Retinal pigment epithelial cell (primary cell): Measurements from ENCODE around the gene SHKBP1.

Experiments used
- DNase-seq: peaks from one replicate; pipeline ENCODE4 v3.0.0-alpha.2; 2010; ENCODE audit warnings: low read depth
- H3K4me3 ChIP-seq: 2 replicates; pipeline ENCODE4 v1.5.1; 2011; ENCODE audit warnings: mild to moderate bottlenecking, low read length, control low read depth, moderate library complexity
- CTCF ChIP-seq: conservative IDR thresholded peaks from 2 replicates; pipeline ENCODE4 v1.5.1; 2011; ENCODE audit warnings: low read depth, low read length, control low read depth, inconsistent platforms

Gene SHKBP1

GRCh38 chr19:40578442-40578908, 1.8 kb downstream of the SHKBP1 start:
- no peak overlapping the region for H3K4me3 ChIP-seq
- no peak for DNase-seq
- TF ChIP-seq CTCF: no peak

- H3K4me3 ChIP-seq: no peak overlapping the region
- no peak for DNase-seq
- TF ChIP-seq CTCF: no peak
These were observed 3.9 kb downstream of the SHKBP1 start for GRCh38 chr19:40580619-40581018.

- no peak overlapping the region for H3K4me3 ChIP-seq
- DNase-seq: no peak
- TF ChIP-seq CTCF: no peak
These were observed 4.9 kb downstream of the SHKBP1 start for GRCh38 chr19:40581531-40581930.

GRCh38 chr19:40582467-40582866, 5.8 kb downstream of the SHKBP1 start:
- H3K4me3 ChIP-seq: no peak overlapping the region
- no peak for DNase-seq
- no peak for TF ChIP-seq CTCF

- H3K4me3 ChIP-seq: no peak overlapping the region
- DNase-seq: no peak
- TF ChIP-seq CTCF: no peak
These were observed 6.6 kb downstream of the SHKBP1 start for GRCh38 chr19:40583283-40583682.

GRCh38 chr19:40584007-40584406, 7.3 kb downstream of the SHKBP1 start:
- no peak overlapping the region for H3K4me3 ChIP-seq
- no peak for DNase-seq
- TF ChIP-seq CTCF: peak; percentile 57

- no peak for TF ChIP-seq CTCF
- DNase-seq: no peak
- no peak overlapping the region for H3K4me3 ChIP-seq
These were observed 8.7 kb downstream of the SHKBP1 start for GRCh38 chr19:40585241-40585981.
